HEK293 (cell line): ENCODE measurements around the gene ARHGAP24.

Source experiments
- CTCF ChIA-PET: fragments of 350-600 bp; formaldehyde crosslinking; extraction: SDS; loops from one replicate; lab custom pipeline; 2021; ENCODE audit warnings: antibody characterized with exemption; lab: Yijun Ruan, JAX
- POLR2A ChIA-PET: fragments of 300-600 bp; formaldehyde crosslinking; extraction: SDS; loops from one replicate; lab custom pipeline; 2020; ENCODE audit warnings: antibody characterized with exemption, inconsistent platforms; lab: Yijun Ruan, JAX
- H3K27ac ChIP-seq: fragments of 200-500 bp; sonication (Bioruptor generic); 2 replicates; pipeline ENCODE4 v1.5.1; 2014; ENCODE audit warnings: low read depth, low read length, control low read depth, inconsistent platforms; ENCODE audit errors: extremely low read depth
- H3K36me3 ChIP-seq, 2 experiments: fragments of 200-500 bp in 1 of 2; sonication (Bioruptor generic) in 1 of 2; 1 replicate in 1 of 2; 2 replicates in 1 of 2; pipeline ENCODE4 v1.5.1; 2014 to 2017; ENCODE audit warnings: inconsistent platforms in 2 of 2, low read length in 2 of 2; ENCODE audit not compliant: control insufficient read depth in 2 of 2, insufficient read depth in 1 of 2
- H3K4me1 ChIP-seq: fragments of 200-500 bp; sonication (Bioruptor generic); 2 replicates; pipeline ENCODE4 v1.5.1; 2014; ENCODE audit warnings: mild to moderate bottlenecking, low read length, inconsistent platforms; ENCODE audit not compliant: control insufficient read depth, insufficient read depth
- H3K4me3 ChIP-seq: 2 replicates; pipeline ENCODE4 v1.5.1; 2011; ENCODE audit warnings: low read depth, mild to moderate bottlenecking, control low read depth, low read length, moderate library complexity
- H3K9me3 ChIP-seq: fragments of 200-500 bp; sonication (Bioruptor generic); 2 replicates; pipeline ENCODE4 v1.5.1; 2014; ENCODE audit warnings: low read depth, low read length, inconsistent platforms; ENCODE audit not compliant: control insufficient read depth, insufficient read depth
- EGR2 ChIP-seq: fragments of 450-650 bp; formaldehyde crosslinking; IDR thresholded peaks from 2 replicates; pipeline ENCODE4 v1.5.1; 2016; ENCODE audit warnings: low read depth, missing biosample characterization, missing genetic modification characterization
- GLI2 ChIP-seq: fragments of 450-650 bp; formaldehyde crosslinking; IDR thresholded peaks from 2 replicates; pipeline ENCODE4; 2017; ENCODE audit warnings: missing biosample characterization, missing genetic modification characterization, low read depth, borderline replicate concordance
- KLF16 ChIP-seq: fragments of 450-650 bp; formaldehyde crosslinking; IDR thresholded peaks from 2 replicates; pipeline ENCODE4 v1.5.1; 2017; ENCODE audit warnings: missing biosample characterization, missing genetic modification characterization
- MZF1 ChIP-seq: fragments of 450-650 bp; formaldehyde crosslinking; IDR thresholded peaks from 2 replicates; pipeline ENCODE4 v1.5.1; 2017; ENCODE audit warnings: missing biosample characterization, missing genetic modification characterization, borderline replicate concordance
- SALL2 ChIP-seq: fragments of 450-650 bp; formaldehyde crosslinking; IDR thresholded peaks from 2 replicates; pipeline ENCODE4 v1.5.0; 2017; ENCODE audit warnings: missing biosample characterization, mild to moderate bottlenecking, missing genetic modification characterization, borderline replicate concordance
- ZBTB1 ChIP-seq: fragments of 450-650 bp; formaldehyde crosslinking; IDR thresholded peaks from 2 replicates; pipeline ENCODE4 v1.5.1; 2016; ENCODE audit warnings: missing biosample characterization, missing genetic modification characterization
- ZNF114 ChIP-seq: fragments of 450-650 bp; formaldehyde crosslinking; IDR thresholded peaks from 2 replicates; pipeline ENCODE4 v1.5.0; 2017; ENCODE audit warnings: missing biosample characterization, missing genetic modification characterization
- ZNF155 ChIP-seq: fragments of 450-650 bp; formaldehyde crosslinking; IDR thresholded peaks from 2 replicates; pipeline ENCODE4 v1.5.1; 2016; ENCODE audit warnings: missing biosample characterization, missing genetic modification characterization
- ZNF16 ChIP-seq: fragments of 450-650 bp; formaldehyde crosslinking; IDR thresholded peaks from 2 replicates; pipeline ENCODE4 v1.5.1; 2016; ENCODE audit warnings: low read depth, missing biosample characterization, missing genetic modification characterization
- ZNF169 ChIP-seq: fragments of 450-650 bp; formaldehyde crosslinking; IDR thresholded peaks from 2 replicates; pipeline ENCODE4 v1.5.1; 2016; ENCODE audit warnings: missing biosample characterization, missing genetic modification characterization
- ZNF175 ChIP-seq: fragments of 450-650 bp; formaldehyde crosslinking; IDR thresholded peaks from 2 replicates; pipeline ENCODE4 v1.5.1; 2016; ENCODE audit warnings: missing biosample characterization, missing genetic modification characterization
- ZNF23 ChIP-seq: fragments of 450-650 bp; formaldehyde crosslinking; IDR thresholded peaks from 2 replicates; pipeline ENCODE4 v1.5.1; 2016; ENCODE audit warnings: missing biosample characterization, missing genetic modification characterization, borderline replicate concordance
- ZNF391 ChIP-seq: fragments of 450-650 bp; formaldehyde crosslinking; IDR thresholded peaks from 2 replicates; pipeline ENCODE4 v1.5.1; 2016; ENCODE audit warnings: low read depth, missing biosample characterization, missing genetic modification characterization, borderline replicate concordance
- ZNF426 ChIP-seq: fragments of 450-650 bp; formaldehyde crosslinking; IDR thresholded peaks from 2 replicates; pipeline ENCODE4 v1.5.1; 2017; ENCODE audit warnings: missing biosample characterization, missing genetic modification characterization, mild to moderate bottlenecking, inconsistent platforms, moderate library complexity
- ZNF449 ChIP-seq: fragments of 450-650 bp; formaldehyde crosslinking; IDR thresholded peaks from 2 replicates; pipeline ENCODE4 v1.5.1; 2017; ENCODE audit warnings: missing biosample characterization, mild to moderate bottlenecking, missing genetic modification characterization, moderate library complexity
- ZNF501 ChIP-seq: fragments of 450-650 bp; formaldehyde crosslinking; IDR thresholded peaks from 2 replicates; pipeline ENCODE4 v1.5.1; 2016; ENCODE audit warnings: missing biosample characterization, missing genetic modification characterization
- ZNF513 ChIP-seq: fragments of 450-650 bp; IDR thresholded peaks from 2 replicates; pipeline ENCODE4 v1.5.1; 2018; ENCODE audit warnings: missing biosample characterization, missing genetic modification characterization
- ZNF548 ChIP-seq: fragments of 450-650 bp; formaldehyde crosslinking; IDR thresholded peaks from 2 replicates; pipeline ENCODE4 v1.5.1; 2016; ENCODE audit warnings: missing biosample characterization, missing genetic modification characterization
- ZNF610 ChIP-seq: fragments of 450-650 bp; formaldehyde crosslinking; IDR thresholded peaks from 2 replicates; pipeline ENCODE4 v1.5.1; 2016; ENCODE audit warnings: missing biosample characterization, missing genetic modification characterization, borderline replicate concordance
- ZNF626 ChIP-seq: fragments of 450-650 bp; sonication (Bioruptor Pico); formaldehyde crosslinking; IDR thresholded peaks from 2 replicates; pipeline ENCODE4 v1.5.1; 2018; ENCODE audit warnings: missing biosample characterization, missing genetic modification characterization, inconsistent platforms
- ZNF654 ChIP-seq: fragments of 450-650 bp; formaldehyde crosslinking; IDR thresholded peaks from 2 replicates; pipeline ENCODE4 v1.5.1; 2016; ENCODE audit warnings: low read depth, missing biosample characterization, missing genetic modification characterization
- ZNF843 ChIP-seq: fragments of 450-650 bp; formaldehyde crosslinking; IDR thresholded peaks from 2 replicates; pipeline ENCODE4 v1.5.1; 2016; ENCODE audit warnings: missing biosample characterization, missing genetic modification characterization
- ZSCAN16 ChIP-seq: fragments of 450-650 bp; formaldehyde crosslinking; IDR thresholded peaks from 2 replicates; pipeline ENCODE4 v1.5.1; 2016; ENCODE audit warnings: missing biosample characterization, missing genetic modification characterization
- TF ChIP-seq, protein P1 (sequence below): fragments of 450-650 bp; formaldehyde crosslinking; IDR thresholded peaks from 2 replicates; pipeline ENCODE4 v1.5.1; 2016; ENCODE audit warnings: missing biosample characterization, missing genetic modification characterization
- TF ChIP-seq, protein P2 (sequence below): fragments of 450-650 bp; formaldehyde crosslinking; IDR thresholded peaks from 2 replicates; pipeline ENCODE4 v1.5.1; 2016; ENCODE audit warnings: missing biosample characterization, missing genetic modification characterization
- TF ChIP-seq, protein P3 (sequence below): fragments of 450-650 bp; formaldehyde crosslinking; IDR thresholded peaks from 2 replicates; pipeline ENCODE4 v1.5.1; 2016; ENCODE audit warnings: missing biosample characterization, missing genetic modification characterization

Gene ARHGAP24

DNA sequence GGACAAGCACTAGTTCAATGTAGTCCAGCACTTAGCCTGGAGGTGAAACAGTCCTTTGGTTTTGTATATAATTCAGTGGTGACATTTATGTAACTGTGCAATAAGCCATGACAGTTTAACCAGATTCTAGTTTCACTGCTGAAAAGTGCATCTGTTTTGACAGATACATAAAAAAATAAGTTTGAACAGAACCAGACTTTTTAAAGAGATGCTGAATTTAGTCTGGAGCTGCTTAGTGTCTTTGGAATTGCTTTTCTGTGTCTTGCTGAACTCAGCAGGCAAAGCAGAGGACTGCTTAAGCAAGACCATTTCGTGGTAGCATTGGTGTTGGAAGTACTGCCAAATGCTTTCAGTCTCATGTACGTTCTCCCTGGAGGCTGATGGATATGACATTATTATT, 491.4 kb downstream of the ARHGAP24 start:
- H3K4me1 ChIP-seq = no peaks in the 10 kb centered on the region
- no peak overlapping the region for H3K4me3 ChIP-seq
- ChIA-PET CTCF (interaction anchor here (0.5 to 4.8 kb wide), 3 partner anchors 138 to 336 kb away, joined by 3 to 28 read pairs (median 3); no protein-coding TSS in a partner anchor), POLR2A (no interaction called here)
- H3K9me3 ChIP-seq = no peaks in the 10 kb centered on the region
- no peaks in the 10 kb centered on the region for H3K36me3 ChIP-seq
- no peak overlapping the region for H3K27ac ChIP-seq
- no peak for TF ChIP-seq ZNF16
- TF ChIP-seq MZF1 (tag by site-specific recombination) = no peak
- no peak for TF ChIP-seq ZNF548 (tag by site-specific recombination)
- TF ChIP-seq ZNF610 (tag by site-specific recombination) = no peak
- no peak for TF ChIP-seq ZNF114
- TF ChIP-seq ZNF175 (tag by site-specific recombination) = no peak
- no peak for TF ChIP-seq ZNF449
- TF ChIP-seq ZNF654 (tag by site-specific recombination) = no peak
- no peak for TF ChIP-seq ZNF391
- TF ChIP-seq KLF16 = no peak
- TF ChIP-seq, protein P1, sequence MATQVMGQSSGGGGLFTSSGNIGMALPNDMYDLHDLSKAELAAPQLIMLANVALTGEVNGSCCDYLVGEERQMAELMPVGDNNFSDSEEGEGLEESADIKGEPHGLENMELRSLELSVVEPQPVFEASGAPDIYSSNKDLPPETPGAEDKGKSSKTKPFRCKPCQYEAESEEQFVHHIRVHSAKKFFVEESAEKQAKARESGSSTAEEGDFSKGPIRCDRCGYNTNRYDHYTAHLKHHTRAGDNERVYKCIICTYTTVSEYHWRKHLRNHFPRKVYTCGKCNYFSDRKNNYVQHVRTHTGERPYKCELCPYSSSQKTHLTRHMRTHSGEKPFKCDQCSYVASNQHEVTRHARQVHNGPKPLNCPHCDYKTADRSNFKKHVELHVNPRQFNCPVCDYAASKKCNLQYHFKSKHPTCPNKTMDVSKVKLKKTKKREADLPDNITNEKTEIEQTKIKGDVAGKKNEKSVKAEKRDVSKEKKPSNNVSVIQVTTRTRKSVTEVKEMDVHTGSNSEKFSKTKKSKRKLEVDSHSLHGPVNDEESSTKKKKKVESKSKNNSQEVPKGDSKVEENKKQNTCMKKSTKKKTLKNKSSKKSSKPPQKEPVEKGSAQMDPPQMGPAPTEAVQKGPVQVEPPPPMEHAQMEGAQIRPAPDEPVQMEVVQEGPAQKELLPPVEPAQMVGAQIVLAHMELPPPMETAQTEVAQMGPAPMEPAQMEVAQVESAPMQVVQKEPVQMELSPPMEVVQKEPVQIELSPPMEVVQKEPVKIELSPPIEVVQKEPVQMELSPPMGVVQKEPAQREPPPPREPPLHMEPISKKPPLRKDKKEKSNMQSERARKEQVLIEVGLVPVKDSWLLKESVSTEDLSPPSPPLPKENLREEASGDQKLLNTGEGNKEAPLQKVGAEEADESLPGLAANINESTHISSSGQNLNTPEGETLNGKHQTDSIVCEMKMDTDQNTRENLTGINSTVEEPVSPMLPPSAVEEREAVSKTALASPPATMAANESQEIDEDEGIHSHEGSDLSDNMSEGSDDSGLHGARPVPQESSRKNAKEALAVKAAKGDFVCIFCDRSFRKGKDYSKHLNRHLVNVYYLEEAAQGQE (tag by site-specific recombination) = no peak
- no peak for TF ChIP-seq ZNF169 (tag by site-specific recombination)
- no peak for TF ChIP-seq EGR2 (tag by site-specific recombination)
- no peak for TF ChIP-seq ZSCAN16 (tag by site-specific recombination)
- TF ChIP-seq ZBTB1 (tag by site-specific recombination) = no peak
- no peak for TF ChIP-seq ZNF426
- TF ChIP-seq, protein P2, sequence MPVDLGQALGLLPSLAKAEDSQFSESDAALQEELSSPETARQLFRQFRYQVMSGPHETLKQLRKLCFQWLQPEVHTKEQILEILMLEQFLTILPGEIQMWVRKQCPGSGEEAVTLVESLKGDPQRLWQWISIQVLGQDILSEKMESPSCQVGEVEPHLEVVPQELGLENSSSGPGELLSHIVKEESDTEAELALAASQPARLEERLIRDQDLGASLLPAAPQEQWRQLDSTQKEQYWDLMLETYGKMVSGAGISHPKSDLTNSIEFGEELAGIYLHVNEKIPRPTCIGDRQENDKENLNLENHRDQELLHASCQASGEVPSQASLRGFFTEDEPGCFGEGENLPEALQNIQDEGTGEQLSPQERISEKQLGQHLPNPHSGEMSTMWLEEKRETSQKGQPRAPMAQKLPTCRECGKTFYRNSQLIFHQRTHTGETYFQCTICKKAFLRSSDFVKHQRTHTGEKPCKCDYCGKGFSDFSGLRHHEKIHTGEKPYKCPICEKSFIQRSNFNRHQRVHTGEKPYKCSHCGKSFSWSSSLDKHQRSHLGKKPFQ (tag by site-specific recombination) = no peak
- no peak for TF ChIP-seq ZNF626 (tag by site-specific recombination)
- no peak for TF ChIP-seq SALL2 (tag by site-specific recombination)
- no peak for TF ChIP-seq ZNF843 (tag by site-specific recombination)

DNA sequence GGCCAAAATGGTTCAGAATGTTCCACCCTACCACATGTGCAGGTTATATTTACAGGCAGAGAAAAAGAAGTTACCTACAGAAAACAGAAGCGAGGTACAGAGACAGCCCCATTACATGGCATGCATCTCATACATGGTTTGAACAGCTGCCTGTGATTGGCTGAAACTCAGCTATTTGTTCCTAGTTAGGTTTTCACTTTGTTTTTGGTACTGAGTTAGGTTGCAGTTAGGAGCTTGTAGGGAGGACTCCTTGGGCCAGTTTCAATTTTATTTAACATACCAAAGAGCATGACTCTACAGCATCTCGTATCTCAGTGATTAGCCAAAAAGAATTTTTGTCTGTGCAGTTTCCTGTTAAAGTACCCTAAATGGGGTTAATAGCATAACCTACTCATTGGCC, 492.9 kb downstream of the ARHGAP24 start:
- no peak overlapping the region for H3K27ac ChIP-seq
- ChIA-PET POLR2A (no interaction called here), CTCF (interaction anchor here (4.8 kb wide), 1 partner anchor 170 kb away, joined by 28 read pairs; no protein-coding TSS in a partner anchor)
- H3K4me1 ChIP-seq = no peaks in the 10 kb centered on the region
- no peaks in the 10 kb centered on the region for H3K36me3 ChIP-seq
- no peaks in the 10 kb centered on the region for H3K9me3 ChIP-seq
- TF ChIP-seq, protein P3, sequence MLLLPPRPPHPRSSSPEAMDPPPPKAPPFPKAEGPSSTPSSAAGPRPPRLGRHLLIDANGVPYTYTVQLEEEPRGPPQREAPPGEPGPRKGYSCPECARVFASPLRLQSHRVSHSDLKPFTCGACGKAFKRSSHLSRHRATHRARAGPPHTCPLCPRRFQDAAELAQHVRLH = no peak
- TF ChIP-seq ZBTB1 (tag by site-specific recombination) (no peak), ZNF501 (tag by site-specific recombination) (no peak), ZNF155 (tag by site-specific recombination) (no peak), GLI2 (tag by site-specific recombination) (no peak), ZNF23 (no peak), ZNF513 (tag by site-specific recombination) (no peak)
- no peak overlapping the region for H3K4me3 ChIP-seq
